Neural crest cell (in vitro differentiated cells): ENCODE results near the gene ZDHHC16. TPM values are rescaled to one million over a fixed set of nuclear protein-coding genes. Genes with fewer than 3 reads are reported as not detected.
A peak's percentile ranks its signal among the peaks of the same experiment; 100 is the strongest.

ENCODE experiments used
- DNase-seq: peaks from one replicate; pipeline ENCODE4 v3.0.0; 2021; ENCODE audit warnings: low read depth, mixed read lengths, low spot score
- H3K27ac Mint-ChIP-seq: one replicate; pipeline ENCODE4 v1.8.0; 2021; ENCODE audit warnings: mild to moderate bottlenecking, mixed read lengths; ENCODE audit not compliant: unreplicated experiment
- H3K27me3 Mint-ChIP-seq: 2 replicates; pipeline ENCODE4 v1.8.0; 2021; ENCODE audit warnings: low read depth, mild to moderate bottlenecking, mixed read lengths
- H3K36me3 Mint-ChIP-seq: 2 replicates; pipeline ENCODE4 v1.8.0; 2021; ENCODE audit warnings: low read depth, mild to moderate bottlenecking, mixed read lengths
- H3K4me1 Mint-ChIP-seq: 2 replicates; pipeline ENCODE4 v1.8.0; 2021; ENCODE audit warnings: mixed read lengths
- H3K4me3 Mint-ChIP-seq: one replicate; pipeline ENCODE4 v1.8.0; 2021; ENCODE audit warnings: mild to moderate bottlenecking, mixed read lengths
- H3K9me3 Mint-ChIP-seq: 2 replicates; pipeline ENCODE4 v1.8.0; 2021; ENCODE audit warnings: mixed read lengths
- total RNA-seq: library from RNA; stranded (reverse); gene quantifications from 2 replicates; pipeline ENCODE4 v1.2.1, GENCODE V29; 2021
- TF ChIP-seq, protein P1 (sequence below): fragments of 200-600 bp; sonication (generic); conservative IDR thresholded peaks from 2 replicates; pipeline ENCODE4 v1.5.0; 2021; ENCODE audit warnings: antibody characterized with exemption, mild to moderate bottlenecking

Gene ZDHHC16
- total RNA-seq, 1 donor from 2014 or later: 58.2 TPM

DNA sequence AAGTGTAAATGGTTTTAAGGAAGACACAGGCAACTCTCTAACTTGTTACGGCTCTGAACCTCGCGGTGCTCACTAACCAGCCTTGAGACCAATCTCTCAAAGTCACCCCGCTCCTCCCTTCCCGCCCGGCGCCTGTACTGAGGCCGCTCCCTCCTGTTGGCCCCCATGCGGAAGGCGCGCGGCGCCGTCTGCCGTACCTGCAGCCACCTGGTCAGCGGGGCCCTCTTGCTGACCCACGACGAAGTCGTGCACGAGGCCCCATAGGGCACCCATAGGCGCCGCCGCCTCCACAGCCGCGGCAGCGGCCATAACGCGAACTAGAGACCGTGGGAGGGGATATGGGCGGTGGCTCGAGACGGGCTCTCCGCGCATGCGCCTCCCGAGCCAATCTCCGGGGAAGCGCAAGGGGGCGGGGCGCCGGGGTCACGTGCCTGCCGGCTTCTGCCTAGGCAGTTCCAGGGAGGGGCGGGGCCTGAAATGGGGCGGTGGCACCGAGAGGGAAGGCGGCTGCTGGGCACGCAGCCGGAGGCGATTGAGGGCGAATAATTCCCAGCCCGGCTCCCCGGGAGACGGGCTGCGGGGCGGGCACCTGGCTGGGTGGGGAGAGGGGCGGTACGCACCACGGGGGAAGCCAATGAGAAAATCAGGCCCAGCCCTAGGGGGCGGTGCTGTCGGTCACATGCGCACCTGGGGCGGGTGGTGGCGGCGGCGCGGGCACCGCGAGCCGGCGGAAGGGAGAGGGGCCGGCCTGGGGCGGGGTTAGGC is 52.3 kb downstream of the ZDHHC16 start, which contains the start of gene MMS19:
Gene MMS19, minus strand, starts transcription at position 347 of the 765 bp plus-strand sequence. Its CDS starts 38 bp downstream, at position 309.
- peak; percentile 100 for DNase-seq
- Mint-ChIP-seq H3K9me3 (no peaks in the 10 kb centered on the region), H3K27ac (peak within 1 kb of the TSS; percentile 89), H3K4me1 (peaks cover 50% of the 10 kb centered on the region), H3K27me3 (peaks cover 31% of the 10 kb centered on the region), H3K4me3 (peak within 1 kb of the TSS; percentile 89), H3K36me3 (no peaks in the 10 kb centered on the region)
- TF ChIP-seq, protein P1, sequence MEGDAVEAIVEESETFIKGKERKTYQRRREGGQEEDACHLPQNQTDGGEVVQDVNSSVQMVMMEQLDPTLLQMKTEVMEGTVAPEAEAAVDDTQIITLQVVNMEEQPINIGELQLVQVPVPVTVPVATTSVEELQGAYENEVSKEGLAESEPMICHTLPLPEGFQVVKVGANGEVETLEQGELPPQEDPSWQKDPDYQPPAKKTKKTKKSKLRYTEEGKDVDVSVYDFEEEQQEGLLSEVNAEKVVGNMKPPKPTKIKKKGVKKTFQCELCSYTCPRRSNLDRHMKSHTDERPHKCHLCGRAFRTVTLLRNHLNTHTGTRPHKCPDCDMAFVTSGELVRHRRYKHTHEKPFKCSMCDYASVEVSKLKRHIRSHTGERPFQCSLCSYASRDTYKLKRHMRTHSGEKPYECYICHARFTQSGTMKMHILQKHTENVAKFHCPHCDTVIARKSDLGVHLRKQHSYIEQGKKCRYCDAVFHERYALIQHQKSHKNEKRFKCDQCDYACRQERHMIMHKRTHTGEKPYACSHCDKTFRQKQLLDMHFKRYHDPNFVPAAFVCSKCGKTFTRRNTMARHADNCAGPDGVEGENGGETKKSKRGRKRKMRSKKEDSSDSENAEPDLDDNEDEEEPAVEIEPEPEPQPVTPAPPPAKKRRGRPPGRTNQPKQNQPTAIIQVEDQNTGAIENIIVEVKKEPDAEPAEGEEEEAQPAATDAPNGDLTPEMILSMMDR: no peak

DNA sequence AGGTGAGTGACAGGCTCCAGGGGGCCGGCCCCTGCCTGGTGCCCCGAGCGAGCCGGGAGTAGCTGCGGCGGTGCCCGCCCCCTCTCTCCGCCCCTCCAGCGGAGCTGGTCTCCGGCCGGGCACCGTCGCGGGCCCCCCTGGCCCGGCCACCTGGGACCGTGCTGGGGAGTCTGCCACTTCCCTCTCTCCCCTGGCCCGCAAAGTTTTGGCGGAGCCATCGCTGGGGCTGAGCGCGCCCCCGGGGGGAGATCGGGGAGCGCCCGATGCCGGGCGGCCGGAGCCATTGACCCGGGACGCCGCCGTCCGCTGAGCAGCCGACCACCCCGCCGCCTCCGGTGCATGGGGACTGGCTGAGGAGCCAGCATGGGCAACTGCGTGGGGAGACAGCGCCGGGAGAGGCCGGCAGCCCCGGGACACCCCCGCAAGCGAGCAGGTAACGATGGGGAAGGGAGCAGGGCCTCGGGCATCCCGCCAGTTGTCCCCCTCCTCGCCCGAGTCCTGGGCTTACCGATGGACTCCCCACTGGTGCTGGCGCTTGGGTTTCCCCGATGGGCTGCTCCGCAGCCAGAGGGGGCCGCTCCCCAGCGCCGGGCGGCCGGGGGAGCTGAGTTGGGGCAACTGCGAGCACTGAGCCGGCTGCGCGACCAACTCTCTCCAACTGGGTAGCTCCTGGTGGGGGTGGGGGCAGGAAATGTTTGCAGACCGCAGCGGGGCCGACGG is 53.0 kb downstream of the ZDHHC16 start, which contains the start of gene UBTD1:
Gene UBTD1, plus strand, starts transcription at position 84 of the 720 bp plus-strand sequence. Its CDS starts 280 bp downstream, at position 364.
- DNase-seq: no peak
- Mint-ChIP-seq H3K9me3 (no peaks in the 10 kb centered on the region), H3K4me1 (peaks cover 48% of the 10 kb centered on the region), H3K27me3 (peaks cover 31% of the 10 kb centered on the region), H3K4me3 (peak within 1 kb of the TSS; percentile 89), H3K27ac (peak within 1 kb of the TSS; percentile 89), H3K36me3 (no peaks in the 10 kb centered on the region)
- TF ChIP-seq, protein P1: no peak

DNA sequence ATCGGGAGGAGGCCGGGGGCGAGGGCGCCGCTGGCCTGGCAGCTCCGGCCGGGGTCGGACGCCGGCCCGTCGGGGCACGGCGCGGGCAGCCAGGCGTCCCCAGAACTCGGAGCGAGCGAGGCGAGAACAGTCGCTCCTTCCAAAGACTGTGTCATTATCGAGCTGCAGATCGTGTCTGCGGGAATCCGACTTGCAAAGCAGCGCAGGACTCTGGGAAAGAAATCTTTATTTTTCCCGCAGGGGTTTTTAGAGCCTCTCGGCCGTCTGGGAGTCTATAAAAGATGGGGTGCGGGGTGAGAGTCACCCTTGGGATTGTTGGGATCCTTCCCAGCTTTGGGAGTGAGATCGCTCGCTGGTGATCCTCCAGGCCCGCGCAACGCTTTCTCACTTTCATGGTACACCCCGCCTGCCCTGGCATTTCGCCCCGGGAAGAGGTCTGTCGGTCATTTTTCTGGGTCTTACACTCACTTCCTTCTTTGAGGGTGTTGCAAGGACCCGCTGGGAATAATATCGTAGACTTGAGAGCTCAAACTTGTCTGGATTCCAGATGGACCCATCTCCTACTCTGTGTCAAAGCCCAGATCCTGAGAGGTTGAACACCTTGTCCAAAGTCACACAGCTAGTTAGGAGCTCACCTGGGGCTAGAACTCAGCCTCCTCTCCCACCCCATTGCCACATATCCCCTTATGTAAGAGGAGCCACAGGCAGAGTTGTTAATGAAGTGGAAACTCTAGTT is 53.8 kb downstream of the ZDHHC16 start:
- H3K27ac Mint-ChIP-seq: no peak overlapping the region
- peaks cover 40% of the 10 kb centered on the region for H3K4me1 Mint-ChIP-seq
- TF ChIP-seq, protein P1: no peak
- DNase-seq: peak; percentile 30
- H3K4me3 Mint-ChIP-seq: peak overlapping the region; percentile 84
- peaks cover 31% of the 10 kb centered on the region for H3K27me3 Mint-ChIP-seq
- H3K36me3 Mint-ChIP-seq: no peaks in the 10 kb centered on the region
- no peaks in the 10 kb centered on the region for H3K9me3 Mint-ChIP-seq

DNA sequence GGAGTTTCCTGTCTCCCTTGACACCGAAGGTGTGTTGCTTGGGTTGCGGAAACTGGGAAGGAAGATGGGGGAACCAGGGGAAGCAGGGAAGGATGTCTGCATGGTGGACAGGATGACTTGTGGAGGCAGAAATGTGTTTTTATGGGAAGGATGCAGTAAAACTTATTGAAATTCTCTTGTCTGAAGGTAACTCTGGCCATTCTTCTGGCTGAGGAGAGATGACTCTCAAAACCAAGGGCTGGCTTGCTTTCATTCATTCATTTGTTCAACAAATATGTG is 54.3 kb downstream of the ZDHHC16 start:
- Mint-ChIP-seq H3K4me3 (peak overlapping the region; percentile 84), H3K9me3 (no peaks in the 10 kb centered on the region), H3K36me3 (no peaks in the 10 kb centered on the region), H3K27me3 (peaks cover 31% of the 10 kb centered on the region), H3K27ac (no peak overlapping the region), H3K4me1 (peaks cover 35% of the 10 kb centered on the region)
- TF ChIP-seq, protein P1: no peak
- no peak for DNase-seq

DNA sequence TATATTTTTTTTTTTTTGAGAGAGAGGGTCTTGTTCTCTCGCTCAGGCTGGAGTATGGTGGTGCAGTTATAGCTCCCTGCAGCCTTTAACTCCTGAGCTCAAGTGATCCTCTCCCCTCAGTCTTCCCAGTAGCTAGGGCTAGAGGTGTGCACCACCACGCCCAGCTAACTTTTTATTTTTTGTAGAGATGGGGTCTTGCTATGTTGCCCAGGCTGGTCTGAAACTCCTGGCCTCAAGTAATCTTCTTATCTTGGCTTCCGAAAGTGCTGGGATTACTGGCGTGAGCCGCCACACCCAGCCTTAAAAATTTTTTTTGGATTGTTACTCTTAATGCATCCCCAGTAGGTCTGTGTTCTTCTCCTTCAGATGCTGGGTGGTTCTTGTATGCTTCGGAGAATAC is 56.9 kb downstream of the ZDHHC16 start:
- Mint-ChIP-seq H3K27me3 (peaks cover 31% of the 10 kb centered on the region), H3K4me3 (peak overlapping the region; percentile 38), H3K27ac (no peak overlapping the region), H3K9me3 (no peaks in the 10 kb centered on the region), H3K4me1 (peaks cover 13% of the 10 kb centered on the region), H3K36me3 (no peaks in the 10 kb centered on the region)
- TF ChIP-seq, protein P1: no peak
- no peak for DNase-seq
